DOHH2 (cell line): Measurements from ENCODE around the gene HK2.
"Not testable (repeated sequence)": the region's sequence is repeated elsewhere in the genome, so short reads cannot be mapped to it uniquely, and the experiment has no call there.

Experiments
- H3F3A ChIP-seq: fragments of 200-600 bp; sonication (generic), shearing (Covaris generic); 2 replicates; pipeline ENCODE4 v1.6.0; 2016; ENCODE audit warnings: antibody characterized with exemption, mild to moderate bottlenecking; ENCODE audit not compliant: control insufficient read depth, insufficient read depth
- H3K27ac ChIP-seq: fragments of 200-600 bp; sonication (generic); 2 replicates; pipeline ENCODE4 v1.5.1; 2014; ENCODE audit warnings: low read depth, mild to moderate bottlenecking, low read length, moderate library complexity
- H3K27me3 ChIP-seq: fragments of 200-600 bp; sonication (generic); 2 replicates; pipeline ENCODE4 v1.6.1; 2014; ENCODE audit warnings: mild to moderate bottlenecking, low read length, mixed read lengths; ENCODE audit not compliant: control insufficient read depth
- H3K36me3 ChIP-seq: fragments of 200-600 bp; sonication (generic); 2 replicates; pipeline ENCODE4 v1.6.1; 2014; ENCODE audit warnings: mild to moderate bottlenecking, low read length, moderate library complexity, mixed read lengths; ENCODE audit not compliant: control insufficient read depth
- H3K4me1 ChIP-seq: fragments of 200-600 bp; sonication (generic); 2 replicates; pipeline ENCODE4 v1.6.1; 2014; ENCODE audit warnings: mild to moderate bottlenecking, low read length, mixed read lengths; ENCODE audit not compliant: control insufficient read depth
- H3K4me2 ChIP-seq: fragments of 200-600 bp; sonication (generic); 2 replicates; pipeline ENCODE4 v1.6.0; 2014; ENCODE audit warnings: mild to moderate bottlenecking, low read length, moderate library complexity
- H3K4me3 ChIP-seq: fragments of 200-600 bp; sonication (generic); 2 replicates; pipeline ENCODE4 v1.5.1; 2014; ENCODE audit warnings: mild to moderate bottlenecking, low read length, mixed read lengths
- H3K79me2 ChIP-seq: fragments of 200-600 bp; sonication (generic); 2 replicates; pipeline ENCODE4 v1.6.1; 2014; ENCODE audit warnings: mild to moderate bottlenecking, low read length, mixed read lengths; ENCODE audit not compliant: control insufficient read depth
- H3K9me2 ChIP-seq: fragments of 200-600 bp; sonication (generic); replicated peaks from 2 replicates; pipeline ENCODE4 v1.6.1; 2014; ENCODE audit warnings: mild to moderate bottlenecking, low read length, mixed read lengths; ENCODE audit not compliant: control insufficient read depth
- H3K9me3 ChIP-seq: fragments of 200-600 bp; sonication (generic); 2 replicates; pipeline ENCODE4 v1.6.1; 2014; ENCODE audit warnings: antibody characterized with exemption, low read length, mixed read lengths; ENCODE audit not compliant: control insufficient read depth, insufficient read depth
- H4K20me1 ChIP-seq: fragments of 200-600 bp; sonication (generic); 2 replicates; pipeline ENCODE4 v1.6.0; 2014; ENCODE audit warnings: low read depth, mild to moderate bottlenecking, antibody characterized with exemption, low read length, moderate library complexity; ENCODE audit not compliant: control insufficient read depth, insufficient read depth
- EZH2phosphoT487 ChIP-seq: fragments of 200-600 bp; sonication (generic); IDR thresholded peaks from 2 replicates; pipeline ENCODE4 v1.6.1; 2017; ENCODE audit warnings: borderline replicate concordance, mild to moderate bottlenecking, antibody characterized with exemption, low read length, moderate library complexity, mixed read lengths
- TF ChIP-seq, protein P1 (sequence below): fragments of 200-600 bp; sonication (generic); IDR thresholded peaks from one replicate; pipeline ENCODE4 v1.5.1; 2014; ENCODE audit warnings: antibody characterized with exemption, mild to moderate bottlenecking, low read depth, low read length; ENCODE audit not compliant: poor library complexity, severe bottlenecking

HK2 gene

DNA sequence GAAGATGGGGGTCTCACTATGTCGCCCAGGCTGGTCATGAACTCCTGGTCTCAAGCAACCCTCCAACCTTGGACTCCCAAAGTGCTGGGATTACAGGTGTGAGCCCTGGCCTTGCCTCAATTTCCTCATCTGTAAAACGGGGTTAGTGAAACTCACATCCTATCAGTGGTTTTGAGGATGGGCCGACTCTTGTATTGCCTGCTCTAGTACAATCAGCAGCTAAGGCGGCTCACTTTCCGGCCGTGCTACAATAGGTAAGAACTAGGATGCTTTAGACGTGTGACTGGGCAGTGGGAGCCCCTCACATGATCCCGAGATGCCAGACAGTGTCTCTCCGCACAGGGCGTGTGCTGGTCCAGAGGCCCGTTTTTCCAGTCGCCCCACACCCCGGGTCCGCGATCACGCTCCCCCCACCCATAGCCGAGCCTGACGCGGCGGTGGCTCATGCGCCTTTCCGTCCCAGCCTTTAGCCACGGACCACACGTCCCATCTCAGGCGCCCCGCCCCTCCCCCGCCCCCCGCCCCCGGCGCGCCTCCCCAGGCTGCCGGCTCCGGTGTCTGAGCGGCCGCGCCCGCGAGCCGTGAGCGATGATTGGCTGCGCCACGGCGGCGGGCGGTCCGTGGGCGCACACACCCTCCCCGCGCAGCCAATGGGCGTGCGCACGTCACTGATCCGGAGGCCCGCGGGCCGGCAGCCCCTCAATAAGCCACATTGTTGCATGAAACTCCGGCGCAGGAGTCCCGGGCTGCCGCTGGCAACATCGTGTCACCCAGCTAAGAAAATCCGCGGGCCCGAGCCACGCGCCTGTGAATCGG lies at the start of gene HK2:
HK2 (plus strand) TSS at position 710 of the 816 bp plus-strand sequence. CDS start 454 bp downstream, outside the sequence.
- Histone ChIP-seq H3K4me1 (peaks cover 39% of the 10 kb centered on the region), H3K27ac (peak within 1 kb of the TSS; percentile 69), H3F3A (peaks cover 6% of the 10 kb centered on the region; the same call in 1 of the 2 replicates), H3K9me2 (no peaks in the 10 kb centered on the region), H3K4me3 (peak within 1 kb of the TSS; percentile 95), H3K36me3 (peaks cover 37% of the 10 kb centered on the region), H4K20me1 (peaks cover 24% of the 10 kb centered on the region), H3K9me3 (no peaks in the 10 kb centered on the region), H3K27me3 (peaks cover 3% of the 10 kb centered on the region; the same call in 1 of the 2 replicates), H3K79me2 (peaks cover 56% of the 10 kb centered on the region), H3K4me2 (peak within 1 kb of the TSS; percentile 89)
- no peak for TF ChIP-seq EZH2phosphoT487
- TF ChIP-seq, protein P1, sequence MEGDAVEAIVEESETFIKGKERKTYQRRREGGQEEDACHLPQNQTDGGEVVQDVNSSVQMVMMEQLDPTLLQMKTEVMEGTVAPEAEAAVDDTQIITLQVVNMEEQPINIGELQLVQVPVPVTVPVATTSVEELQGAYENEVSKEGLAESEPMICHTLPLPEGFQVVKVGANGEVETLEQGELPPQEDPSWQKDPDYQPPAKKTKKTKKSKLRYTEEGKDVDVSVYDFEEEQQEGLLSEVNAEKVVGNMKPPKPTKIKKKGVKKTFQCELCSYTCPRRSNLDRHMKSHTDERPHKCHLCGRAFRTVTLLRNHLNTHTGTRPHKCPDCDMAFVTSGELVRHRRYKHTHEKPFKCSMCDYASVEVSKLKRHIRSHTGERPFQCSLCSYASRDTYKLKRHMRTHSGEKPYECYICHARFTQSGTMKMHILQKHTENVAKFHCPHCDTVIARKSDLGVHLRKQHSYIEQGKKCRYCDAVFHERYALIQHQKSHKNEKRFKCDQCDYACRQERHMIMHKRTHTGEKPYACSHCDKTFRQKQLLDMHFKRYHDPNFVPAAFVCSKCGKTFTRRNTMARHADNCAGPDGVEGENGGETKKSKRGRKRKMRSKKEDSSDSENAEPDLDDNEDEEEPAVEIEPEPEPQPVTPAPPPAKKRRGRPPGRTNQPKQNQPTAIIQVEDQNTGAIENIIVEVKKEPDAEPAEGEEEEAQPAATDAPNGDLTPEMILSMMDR = no peak

DNA sequence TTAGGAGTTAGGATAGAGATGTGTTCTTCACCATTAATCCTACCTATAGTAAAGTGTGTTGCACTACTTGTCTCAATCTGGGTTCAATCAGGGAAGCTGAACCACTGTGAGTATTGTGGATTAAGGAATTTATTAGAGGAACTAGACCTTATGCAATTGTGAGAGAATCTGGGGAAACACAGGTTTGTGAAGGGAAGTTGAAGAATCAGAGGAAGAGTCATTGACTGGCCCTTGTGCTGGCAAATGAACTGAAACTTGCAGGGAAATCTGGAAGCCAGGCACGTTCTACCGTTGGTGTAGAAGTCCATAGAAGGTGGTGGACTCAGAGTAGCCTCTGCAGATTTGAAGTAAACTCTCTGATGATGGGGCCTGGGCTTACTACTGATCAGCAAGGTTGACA lies 44.7 kb upstream of the HK2 start:
- no peak overlapping the region for H3K27ac ChIP-seq
- peaks cover 2% of the 10 kb centered on the region; the same call in 1 of the 2 replicates for H3K27me3 ChIP-seq
- no peaks in the 10 kb centered on the region for H3K4me1 ChIP-seq
- no peaks in the 10 kb centered on the region for H4K20me1 ChIP-seq
- no peaks in the 10 kb centered on the region for H3K9me2 ChIP-seq
- H3K79me2 ChIP-seq = no peaks in the 10 kb centered on the region
- no peaks in the 10 kb centered on the region for H3F3A ChIP-seq
- H3K4me3 ChIP-seq = no peak overlapping the region
- TF ChIP-seq, protein P1 = no peak
- TF ChIP-seq EZH2phosphoT487 = no peak
- no peak overlapping the region for H3K4me2 ChIP-seq
- H3K9me3 ChIP-seq = 0 out of 2 replicates have a peak, but pooled peaks cover 3% of the 10 kb centered on the region
- no peaks in the 10 kb centered on the region for H3K36me3 ChIP-seq

DNA sequence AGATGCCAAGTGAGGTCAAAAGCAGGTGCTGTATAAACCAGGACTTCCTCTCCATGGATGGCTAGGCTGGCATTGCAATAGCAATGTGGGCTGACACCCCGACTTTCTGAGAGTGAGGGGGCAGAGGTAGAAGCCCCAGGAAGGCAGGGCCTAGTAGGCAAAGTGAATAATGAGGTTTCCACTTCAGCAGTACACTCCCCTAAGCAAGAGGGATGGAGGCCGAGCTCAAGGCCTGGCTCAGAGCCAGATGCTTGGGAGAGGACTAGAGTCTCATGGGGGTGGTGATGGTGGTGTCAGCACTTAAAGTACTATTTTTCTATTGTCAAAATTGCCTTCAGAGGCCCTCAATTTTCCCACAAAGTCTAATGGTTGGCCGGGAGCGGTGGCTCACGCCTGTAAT lies 41.6 kb upstream of the HK2 start:
- Histone ChIP-seq H3K9me2 (no peaks in the 10 kb centered on the region), H3K4me2 (no peak overlapping the region), H3K27ac (no peak overlapping the region), H3K9me3 (0 out of 2 replicates have a peak, but pooled peaks cover 3% of the 10 kb centered on the region), H3K4me1 (no peaks in the 10 kb centered on the region), H3K4me3 (no peak overlapping the region), H3K79me2 (no peaks in the 10 kb centered on the region), H3K27me3 (peaks cover 2% of the 10 kb centered on the region; the same call in 1 of the 2 replicates), H3K36me3 (no peaks in the 10 kb centered on the region), H4K20me1 (no peaks in the 10 kb centered on the region), H3F3A (no peaks in the 10 kb centered on the region)
- TF ChIP-seq EZH2phosphoT487 = no peak
- TF ChIP-seq, protein P1 = no peak

DNA sequence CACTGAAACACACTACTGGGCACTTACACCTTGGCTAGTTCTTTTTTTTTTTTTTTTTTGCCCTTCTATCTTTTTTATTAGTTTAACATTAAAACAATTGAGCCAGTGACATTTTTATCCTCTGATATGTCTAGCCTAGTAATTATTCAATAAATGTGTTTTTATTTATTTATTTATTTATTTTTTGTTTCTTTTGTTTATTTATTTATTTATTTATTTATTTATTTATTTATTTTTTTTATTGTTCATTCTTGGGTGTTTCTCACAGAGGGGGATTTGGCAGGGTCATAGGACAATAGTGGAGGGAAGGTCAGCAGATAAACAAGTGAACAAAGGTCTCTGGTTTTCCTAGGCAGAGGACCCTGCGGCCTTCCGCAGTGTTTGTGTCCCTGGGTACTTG lies 39.0 kb upstream of the HK2 start:
- not testable (repeated sequence) for H4K20me1 ChIP-seq, H3K4me3 ChIP-seq, H3F3A ChIP-seq, H3K4me2 ChIP-seq, H3K27ac ChIP-seq, H3K36me3 ChIP-seq, H3K4me1 ChIP-seq, H3K9me3 ChIP-seq, H3K79me2 ChIP-seq, H3K9me2 ChIP-seq, H3K27me3 ChIP-seq
